ENCODE measurements around the gene MMD2. TPM values are rescaled to one million over a fixed set of nuclear protein-coding genes. Genes with fewer than 3 reads are reported as not detected.

Gene MMD2
- total RNA-seq, 1 experiment from 2014 or later, result not detected

DNA sequence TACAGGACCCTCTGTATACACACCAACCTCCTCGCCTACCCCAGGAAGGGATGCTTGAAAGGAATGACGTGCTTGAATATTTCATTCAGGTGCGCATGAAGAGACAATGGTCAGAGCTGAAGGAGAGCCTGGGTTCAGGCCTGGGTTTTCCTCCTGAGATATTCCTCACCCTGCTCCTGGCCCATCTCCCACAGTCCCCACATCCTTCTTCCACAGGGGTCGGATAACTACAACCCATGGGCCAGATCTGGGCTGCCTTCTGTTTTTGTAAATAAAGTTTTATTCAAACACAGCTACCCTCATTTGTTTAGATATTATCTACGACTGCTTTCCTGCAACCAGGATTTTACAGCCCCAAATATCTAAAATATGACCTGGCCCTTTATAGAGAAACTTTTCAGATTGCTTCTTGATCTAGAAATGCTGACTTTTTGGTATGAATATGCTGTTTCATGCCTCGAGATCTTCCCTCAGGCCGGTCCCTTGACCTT lies 73.6 kb downstream of the MMD2 start:
- CTCF ChIA-PET, result no interaction called here
- H3K36me3 Mint-ChIP-seq (ENCODE audit: insufficient read depth, unreplicated experiment), result no peaks in the 10 kb centered on the region

DNA sequence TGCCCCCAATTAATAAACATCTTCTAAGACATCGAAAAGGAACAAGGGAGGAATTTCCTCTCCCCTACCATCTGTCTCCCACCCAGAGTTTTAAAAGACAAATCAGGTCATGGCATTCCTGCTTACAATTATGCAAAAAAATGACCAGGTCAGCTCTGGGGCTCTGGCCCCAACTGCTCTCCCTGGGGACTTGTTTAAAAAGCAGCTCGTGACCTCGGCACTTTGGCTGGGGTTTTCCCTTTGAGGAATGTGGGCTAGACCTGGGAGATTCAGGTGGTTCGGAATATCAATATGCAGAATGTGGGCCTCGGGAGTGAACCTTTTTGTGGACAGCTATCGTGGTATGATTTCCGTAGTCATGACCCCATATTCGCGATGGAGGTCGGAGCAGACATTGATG lies 74.8 kb downstream of the MMD2 start:
- no peak overlapping the region for H3K4me3 Mint-ChIP-seq (ENCODE audit: unreplicated experiment)
- ChIA-PET POLR2A (interaction anchor here (0.7 kb wide), 1 partner anchor 67 kb away, joined by 3 read pairs; no protein-coding TSS in a partner anchor), CTCF (interaction anchor here (1.0 kb wide), 1 partner anchor 54 kb away, joined by 3 read pairs; no protein-coding TSS in a partner anchor)
- no peak overlapping the region for H3K27ac Mint-ChIP-seq (ENCODE audit: unreplicated experiment)
- no peaks in the 10 kb centered on the region for H3K36me3 ChIP-seq (ENCODE audit: control insufficient read depth, insufficient read depth, low read length)
- H3K4me3 ChIP-seq (ENCODE audit: low read depth, low read length), result no peak overlapping the region
- intact Hi-C loops (cut with micrococcal nuclease; ENCODE audit: unreplicated experiment), result no loop called here
- no peaks in the 10 kb centered on the region for H3K9me3 Mint-ChIP-seq (ENCODE audit: unreplicated experiment)
- H3K4me1 ChIP-seq, result peaks cover 7% of the 10 kb centered on the region; the same call in 1 of the 2 replicates
- H3K4me1 Mint-ChIP-seq (ENCODE audit: low read depth, unreplicated experiment), result no peaks in the 10 kb centered on the region
- no peaks in the 10 kb centered on the region for H3K9me3 ChIP-seq
- no peak for TF ChIP-seq CTCF (IDR thresholded peaks at IDR 0.05; ENCODE audit: insufficient read depth in 1 of 2, low read depth in 1 of 2, low read length in 1 of 2, severe bottlenecking in 1 of 2, unreplicated experiment in 1 of 2)
- H3K36me3 Mint-ChIP-seq (ENCODE audit: insufficient read depth, unreplicated experiment), result no peaks in the 10 kb centered on the region
- no TSS peak for BruUV-seq (replicated peaks)
- H3K27me3 Mint-ChIP-seq (ENCODE audit: insufficient read depth, unreplicated experiment), result no peaks in the 10 kb centered on the region
- DNase-seq, result no peak
- H3K27me3 ChIP-seq (replicated peaks; ENCODE audit: control insufficient read depth, insufficient read depth, low read length), result no peaks in the 10 kb centered on the region

More for the DNA sequence above, 73.6 kb downstream of the MMD2 start:
- intact Hi-C loops (cut with micrococcal nuclease; ENCODE audit: unreplicated experiment), result no loop called here
- DNase-seq, result no peak
- H3K4me1 ChIP-seq, result peaks cover 7% of the 10 kb centered on the region; the same call in 1 of the 2 replicates
- Mint-ChIP-seq H3K27ac (ENCODE audit: unreplicated experiment) (no peak overlapping the region), H3K4me1 (ENCODE audit: low read depth, unreplicated experiment) (no peaks in the 10 kb centered on the region), H3K9me3 (ENCODE audit: unreplicated experiment) (no peaks in the 10 kb centered on the region), H3K27me3 (ENCODE audit: insufficient read depth, unreplicated experiment) (no peaks in the 10 kb centered on the region), H3K4me3 (ENCODE audit: unreplicated experiment) (no peak overlapping the region)
- BruUV-seq (replicated peaks), result no TSS peak
- no peak overlapping the region for H3K4me3 ChIP-seq (ENCODE audit: low read depth, low read length)
- no peaks in the 10 kb centered on the region for H3K27me3 ChIP-seq (replicated peaks; ENCODE audit: control insufficient read depth, insufficient read depth, low read length)
- TF ChIP-seq CTCF (IDR thresholded peaks at IDR 0.05; ENCODE audit: insufficient read depth in 1 of 2, low read depth in 1 of 2, low read length in 1 of 2, severe bottlenecking in 1 of 2, unreplicated experiment in 1 of 2), result no peak
- no peaks in the 10 kb centered on the region for H3K36me3 ChIP-seq (ENCODE audit: control insufficient read depth, insufficient read depth, low read length)
- POLR2A ChIA-PET, result no interaction called here
- no peaks in the 10 kb centered on the region for H3K9me3 ChIP-seq

- BruUV-seq (replicated peaks), result no TSS peak
Observed at GRCh38 chr7:4883372-4884144, 75.4 kb downstream of the MMD2 start, which contains the start of gene RADIL. RADIL (minus strand) TSS chr7:4883716; CDS start chr7:4878139, 5,577 bp downstream.

More at GRCh38 chr7:4883372-4884144, 75.4 kb downstream of the MMD2 start, which contains the start of gene RADIL:
- peak; percentile 23 to 36 for TF ChIP-seq CTCF (IDR thresholded peaks at IDR 0.05; ENCODE audit: insufficient read depth in 1 of 2, low read depth in 1 of 2, low read length in 1 of 2, severe bottlenecking in 1 of 2, unreplicated experiment in 1 of 2)
- DNase-seq, result peak; percentile 67 to 71
- no peaks in the 10 kb centered on the region for H3K9me3 ChIP-seq
- peaks cover 7% of the 10 kb centered on the region; the same call in 1 of the 2 replicates for H3K4me1 ChIP-seq
- intact Hi-C loops (cut with micrococcal nuclease; ENCODE audit: unreplicated experiment), result no loop called here
- POLR2A ChIA-PET, result no interaction called here
- H3K4me1 Mint-ChIP-seq (ENCODE audit: low read depth, unreplicated experiment), result no peaks in the 10 kb centered on the region
- H3K27ac Mint-ChIP-seq (ENCODE audit: unreplicated experiment), result no peak within 1 kb of the TSS
- H3K4me3 ChIP-seq (ENCODE audit: low read depth, low read length), result no peak within 1 kb of the TSS
- H3K27me3 Mint-ChIP-seq (ENCODE audit: insufficient read depth, unreplicated experiment), result no peaks in the 10 kb centered on the region
- H3K36me3 ChIP-seq (ENCODE audit: control insufficient read depth, insufficient read depth, low read length), result no peaks in the 10 kb centered on the region
- CTCF ChIA-PET, result interaction anchor here (1.0 kb wide), 1 partner anchor 54 kb away, joined by 3 read pairs; no protein-coding TSS in a partner anchor
- H3K36me3 Mint-ChIP-seq (ENCODE audit: insufficient read depth, unreplicated experiment), result no peaks in the 10 kb centered on the region
- H3K27me3 ChIP-seq (replicated peaks; ENCODE audit: control insufficient read depth, insufficient read depth, low read length), result no peaks in the 10 kb centered on the region
- peak within 1 kb of the TSS; percentile 13 for H3K4me3 Mint-ChIP-seq (ENCODE audit: unreplicated experiment)
- H3K9me3 Mint-ChIP-seq (ENCODE audit: unreplicated experiment), result no peaks in the 10 kb centered on the region

Data from Caco-2 (cell line).